Muscle of leg (tissue), 11 donors: Measurements from ENCODE around the gene TEX2. TPM values are rescaled to one million over a fixed set of nuclear protein-coding genes. Genes with fewer than 3 reads are reported as not detected.
"Not testable (repeated sequence)": the region's sequence is repeated elsewhere in the genome, so short reads cannot be mapped to it uniquely, and the experiment has no call there.

ENCODE experiments used
- DNase-seq: peaks from one replicate; pipeline ENCODE4 v3.0.0; 2013
- H3K27ac ChIP-seq: one replicate; pipeline ENCODE4 v1.5.1; 2013; ENCODE audit warnings: mild to moderate bottlenecking, low read length, control low read depth
- H3K27me3 ChIP-seq: one replicate; pipeline ENCODE4 v1.6.1; 2013; ENCODE audit warnings: low read length; ENCODE audit not compliant: control insufficient read depth, insufficient read depth
- H3K36me3 ChIP-seq: one replicate; pipeline ENCODE4 v1.6.1; 2013; ENCODE audit warnings: low read length; ENCODE audit not compliant: control insufficient read depth, insufficient read depth
- H3K4me1 ChIP-seq: one replicate; pipeline ENCODE4 v1.6.1; 2013; ENCODE audit warnings: low read length; ENCODE audit not compliant: control insufficient read depth, insufficient read depth
- H3K4me3 ChIP-seq: one replicate; pipeline ENCODE4 v1.5.1; 2013; ENCODE audit warnings: low read length, control low read depth
- H3K9me3 ChIP-seq: replicated peaks from 2 replicates; pipeline ENCODE4 v1.6.1; 2013; ENCODE audit warnings: low read depth, low read length; ENCODE audit not compliant: control insufficient read depth
- WGBS: methylation state at CpG from one replicate; pipeline ENCODE4 v1.1.5; 2013; ENCODE audit warnings: missing lambda C conversion rate; ENCODE audit not compliant: insufficient coverage; 5-methylcytosine and 5-hydroxymethylcytosine counted together
- polyA plus RNA-seq, 8 donors: library from polyadenylated mRNA; unstranded; fragments of 120-200 nt; gene quantifications; one replicate each; pipeline versions ENCODE4 v1.2.1 to v1.2.3, GENCODE V29; 2013; ENCODE audit warnings: inconsistent platforms in 1 of 8, low replicate concordance in 1 of 8; ENCODE audit not compliant: insufficient read length in 8 of 8, insufficient read depth in 1 of 8
- total RNA-seq: library from RNA; stranded (reverse); fragments of 120-200 nt; gene quantifications from one replicate; pipeline ENCODE4 v1.2.4, GENCODE V29; 2013

The TEX2 gene
- total and polyA plus RNA-seq, 9 donors, result 16.1 to 22.5 (median 19.1) TPM

DNA sequence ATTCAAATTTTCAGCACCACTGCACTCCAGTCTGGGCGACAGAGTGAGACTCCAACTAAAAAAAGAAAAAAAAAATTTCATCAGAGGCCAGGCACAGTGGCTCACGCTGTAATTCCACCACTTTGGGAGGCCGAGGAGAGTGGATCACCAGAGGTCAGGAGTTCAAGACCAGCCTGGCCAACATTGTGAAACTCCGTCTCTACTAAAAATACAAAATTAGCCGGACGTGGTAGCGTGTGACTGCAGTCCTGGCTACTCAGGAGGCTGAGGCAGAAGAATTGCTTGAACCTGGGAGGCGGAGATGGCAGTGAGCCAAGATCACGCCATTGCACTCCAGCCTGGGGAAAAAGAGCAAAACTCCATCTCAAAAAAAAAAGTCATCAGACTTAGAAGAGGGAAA lies 77.5 kb downstream of the TEX2 start:
- H3K36me3 ChIP-seq, result peaks cover 17% of the 10 kb centered on the region
- H3K27ac ChIP-seq, H3K4me3 ChIP-seq, H3K9me3 ChIP-seq, H3K27me3 ChIP-seq, DNase-seq: not testable (repeated sequence)
- peaks cover 13% of the 10 kb centered on the region for H3K4me1 ChIP-seq
- 68% methylated on average over 5 of the region's 9 CpGs for WGBS

DNA sequence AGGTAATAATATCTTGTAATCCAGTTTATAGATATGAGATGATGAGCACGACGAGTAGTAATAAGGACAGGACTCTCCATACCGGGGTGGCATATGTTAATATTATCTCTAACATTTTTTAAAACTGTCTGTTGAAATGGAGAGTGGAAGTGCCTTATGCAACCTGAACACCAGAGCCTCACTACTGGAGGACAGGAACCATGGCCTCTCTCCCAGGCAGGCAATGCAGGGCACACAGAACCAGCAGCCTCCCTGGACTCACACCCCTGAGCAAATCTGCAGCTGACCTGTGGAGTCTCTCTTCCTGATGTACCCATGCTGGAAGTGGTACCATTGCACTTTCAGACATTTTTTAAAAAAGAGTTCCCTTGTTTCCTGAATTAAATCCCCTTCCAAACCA lies 78.0 kb downstream of the TEX2 start:
- Histone ChIP-seq H3K4me1 (peaks cover 9% of the 10 kb centered on the region), H3K27me3 (no peaks in the 10 kb centered on the region), H3K27ac (no peak overlapping the region), H3K36me3 (peaks cover 17% of the 10 kb centered on the region), H3K4me3 (no peak overlapping the region), H3K9me3 (no peaks in the 10 kb centered on the region)
- no CpG with 5 or more reads among the region's 3 CpGs for WGBS
- DNase-seq, result no peak

GRCh38 chr17:64183815-64184214 lies 79.2 kb downstream of the TEX2 start:
- Histone ChIP-seq H3K36me3 (peaks cover 17% of the 10 kb centered on the region), H3K9me3 (no peaks in the 10 kb centered on the region), H3K27ac (no peak overlapping the region), H3K27me3 (no peaks in the 10 kb centered on the region), H3K4me1 (peaks cover 14% of the 10 kb centered on the region), H3K4me3 (no peak overlapping the region)
- DNase-seq, result no peak
- WGBS, result 100% methylated on average over 3 of the region's 4 CpGs

DNA sequence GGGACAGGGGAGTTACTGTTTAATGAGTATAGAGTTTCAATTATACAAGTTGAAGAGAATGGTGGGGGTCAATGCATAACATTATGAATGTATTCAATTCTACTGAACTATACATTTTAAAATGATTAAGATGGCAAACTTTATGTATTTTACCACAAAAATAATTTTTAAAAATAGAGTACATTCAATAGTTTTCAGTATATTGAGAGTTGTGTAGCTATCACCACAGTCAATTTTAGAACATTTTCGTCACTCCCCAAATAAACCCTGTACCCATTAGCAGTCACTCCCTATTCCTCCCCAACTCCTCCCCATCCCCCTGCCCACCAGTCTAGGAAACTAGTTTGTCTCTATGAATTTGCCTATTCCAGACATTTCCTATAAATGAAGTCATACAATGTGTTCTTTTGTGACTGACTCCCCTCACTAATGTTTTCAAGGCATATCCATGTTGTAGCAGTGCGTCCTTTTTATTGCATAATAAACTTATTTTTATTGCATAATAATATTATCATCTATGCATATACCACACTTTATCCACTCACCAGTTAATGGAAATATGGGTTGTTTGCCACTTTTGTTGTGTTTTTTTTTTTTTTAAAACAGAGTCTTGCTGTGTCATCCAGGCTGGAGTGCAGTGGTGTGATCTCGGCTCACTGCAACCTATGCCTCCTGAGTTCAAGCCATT lies 80.6 kb downstream of the TEX2 start:
- H3K4me1 ChIP-seq, result peaks cover 23% of the 10 kb centered on the region
- no peak for DNase-seq
- peaks cover 10% of the 10 kb centered on the region for H3K36me3 ChIP-seq
- no peak overlapping the region for H3K27ac ChIP-seq
- no peak overlapping the region for H3K4me3 ChIP-seq
- H3K9me3 ChIP-seq, result no peaks in the 10 kb centered on the region
- H3K27me3 ChIP-seq, result no peaks in the 10 kb centered on the region
- WGBS, result no CpG with 5 or more reads among the region's 3 CpGs

- H3K27ac ChIP-seq, result peak overlapping the region; percentile 2
- H3K4me3 ChIP-seq, result no peak overlapping the region
- no peaks in the 10 kb centered on the region for H3K9me3 ChIP-seq
- peaks cover 33% of the 10 kb centered on the region for H3K4me1 ChIP-seq
- 67% methylated on average over 2 of the region's 11 CpGs for WGBS
- H3K36me3 ChIP-seq, result peaks cover 2% of the 10 kb centered on the region
- no peaks in the 10 kb centered on the region for H3K27me3 ChIP-seq
- DNase-seq, result peak; percentile 67
Observed at GRCh38 chr17:64180089-64181073, 82.7 kb downstream of the TEX2 start.

- DNase-seq, H3K27me3 ChIP-seq, H3K9me3 ChIP-seq, H3K4me3 ChIP-seq: not testable (repeated sequence)
- WGBS, result no CpG with 5 or more reads among the region's 4 CpGs
- H3K36me3 ChIP-seq, result peaks cover 14% of the 10 kb centered on the region
- H3K27ac ChIP-seq, result peak overlapping the region; percentile 92
- peaks cover 46% of the 10 kb centered on the region for H3K4me1 ChIP-seq
Observed at GRCh38 chr17:64179024-64179423, 84.0 kb downstream of the TEX2 start.

- no peak overlapping the region for H3K4me3 ChIP-seq
- peaks cover 49% of the 10 kb centered on the region for H3K4me1 ChIP-seq
- peak overlapping the region; percentile 92 for H3K27ac ChIP-seq
- peak; percentile 71 for DNase-seq
- H3K27me3 ChIP-seq, result no peaks in the 10 kb centered on the region
- peaks cover 14% of the 10 kb centered on the region for H3K36me3 ChIP-seq
- no peaks in the 10 kb centered on the region for H3K9me3 ChIP-seq
- WGBS, result 8% methylated on average over 1 of the region's 9 CpGs
Observed at GRCh38 chr17:64178011-64178825, 84.8 kb downstream of the TEX2 start.

DNA sequence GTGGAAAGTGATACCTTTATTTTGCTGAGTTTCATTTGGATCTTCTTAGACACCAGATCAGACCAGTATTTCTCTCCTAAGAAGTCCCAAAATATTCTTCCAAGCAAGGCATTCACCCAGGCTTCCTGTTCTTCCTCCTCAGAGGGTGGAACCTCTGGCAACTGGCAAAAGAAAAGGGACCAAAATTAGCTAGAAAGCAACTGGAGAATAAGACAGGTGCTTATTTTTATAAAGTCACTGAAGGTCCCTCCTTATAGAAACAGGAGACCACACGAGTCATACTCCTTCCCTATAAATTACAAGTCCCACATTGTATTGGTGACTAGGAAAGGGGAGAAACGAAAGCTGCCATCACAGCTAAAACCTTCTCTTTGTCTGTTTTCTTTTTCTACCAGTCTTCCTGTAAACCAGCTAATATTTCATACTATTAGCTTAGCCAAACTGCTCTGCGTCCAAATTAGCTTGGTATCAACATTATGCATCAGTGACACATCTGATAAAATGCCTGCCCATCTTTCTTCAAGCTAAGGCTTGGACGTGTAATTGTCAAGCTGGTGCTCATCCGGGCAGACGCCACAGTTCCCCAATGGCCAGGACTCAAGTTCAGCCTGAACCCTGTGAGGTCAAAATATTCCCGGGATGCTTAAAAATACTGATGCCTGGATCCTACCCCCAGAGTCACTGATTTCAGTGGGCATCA lies 85.6 kb downstream of the TEX2 start:
- peaks cover 49% of the 10 kb centered on the region for H3K4me1 ChIP-seq
- H3K9me3 ChIP-seq, result no peaks in the 10 kb centered on the region
- H3K36me3 ChIP-seq, result peaks cover 16% of the 10 kb centered on the region
- no peak overlapping the region for H3K4me3 ChIP-seq
- peak overlapping the region; percentile 92 for H3K27ac ChIP-seq
- DNase-seq, result no peak
- H3K27me3 ChIP-seq, result no peaks in the 10 kb centered on the region
- WGBS, result 55% methylated on average over 7 of the region's 7 CpGs

DNA sequence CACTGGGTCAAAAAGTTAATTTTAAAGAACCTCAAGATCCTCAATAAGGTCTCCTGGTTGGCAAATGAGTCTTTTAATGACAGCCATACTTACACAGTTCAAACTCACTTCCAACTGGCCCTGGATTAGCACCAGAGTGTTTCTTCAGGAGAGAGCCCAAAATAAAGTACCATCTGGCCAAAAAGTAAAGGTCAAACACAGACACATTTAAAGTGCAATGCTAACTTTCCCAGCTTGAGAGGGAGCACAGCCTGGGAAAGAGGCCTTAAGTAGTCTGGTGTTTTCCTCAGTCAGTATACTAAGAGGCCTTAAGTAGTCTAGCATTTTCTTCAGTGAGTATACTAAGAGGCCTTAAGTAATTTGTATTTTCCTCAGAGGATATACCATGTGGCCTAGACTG lies 86.5 kb downstream of the TEX2 start:
- Histone ChIP-seq H3K36me3 (peaks cover 19% of the 10 kb centered on the region), H3K27me3 (no peaks in the 10 kb centered on the region), H3K4me3 (no peak overlapping the region), H3K9me3 (no peaks in the 10 kb centered on the region), H3K27ac (peak overlapping the region; percentile 92), H3K4me1 (peaks cover 49% of the 10 kb centered on the region)
- DNase-seq, result peak; percentile 54
